Hepatocyte (in vitro differentiated cells): Measurements from ENCODE around the gene SEMA4G. TPM values are rescaled to one million over a fixed set of nuclear protein-coding genes. Genes with fewer than 3 reads are reported as not detected.

Experiments used
- DNase-seq: peaks from one replicate; pipeline ENCODE4 v3.0.0-alpha.2; 2016; ENCODE audit warnings: low spot score
- H2AFZ ChIP-seq: fragments of 200-600 bp; sonication (generic); 2 replicates; pipeline ENCODE4 v1.6.0; 2016; ENCODE audit warnings: antibody characterized with exemption, mild to moderate bottlenecking
- H3K27ac ChIP-seq: fragments of 200-600 bp; sonication (generic); 2 replicates; pipeline ENCODE4 v1.5.1; 2016; ENCODE audit warnings: mild to moderate bottlenecking
- H3K27me3 ChIP-seq: fragments of 200-600 bp; sonication (generic); 2 replicates; pipeline ENCODE4 v1.6.1; 2016
- H3K36me3 ChIP-seq: fragments of 200-600 bp; sonication (generic); replicated peaks from 2 replicates; pipeline ENCODE4 v1.5.1; 2016; ENCODE audit warnings: low read depth; ENCODE audit not compliant: insufficient read depth
- H3K4me1 ChIP-seq: fragments of 200-600 bp; sonication (generic); 2 replicates; pipeline ENCODE4 v1.5.1; 2016; ENCODE audit warnings: mild to moderate bottlenecking, moderate library complexity; ENCODE audit not compliant: insufficient read depth
- H3K4me2 ChIP-seq: fragments of 200-600 bp; sonication (generic); 2 replicates; pipeline ENCODE4 v1.6.0; 2016
- H3K4me3 ChIP-seq: fragments of 200-600 bp; sonication (generic); 2 replicates; pipeline ENCODE4 v1.5.1; 2016; ENCODE audit warnings: mild to moderate bottlenecking
- H3K79me2 ChIP-seq: fragments of 200-600 bp; sonication (generic); 2 replicates; pipeline ENCODE4 v1.6.0; 2017; ENCODE audit warnings: mild to moderate bottlenecking
- H3K9me2 ChIP-seq: fragments of 200-600 bp; sonication (generic); replicated peaks from 2 replicates; pipeline ENCODE4 v1.6.0; 2017; ENCODE audit warnings: mild to moderate bottlenecking; ENCODE audit not compliant: insufficient read depth
- H3K9me3 ChIP-seq: fragments of 200-600 bp; sonication (generic); 2 replicates; pipeline ENCODE4 v1.5.1; 2016; ENCODE audit warnings: low read depth, mild to moderate bottlenecking
- H4K20me1 ChIP-seq: fragments of 200-600 bp; sonication (generic); 2 replicates; pipeline ENCODE4 v1.6.0; 2016; ENCODE audit warnings: mild to moderate bottlenecking; ENCODE audit not compliant: insufficient read depth, poor library complexity, severe bottlenecking
- CTCF ChIP-seq: fragments of 200-600 bp; sonication (generic); IDR thresholded peaks from 2 replicates; pipeline ENCODE4 v1.5.1; 2016; ENCODE audit warnings: antibody characterized with exemption, mild to moderate bottlenecking; ENCODE audit not compliant: poor library complexity
- EZH2 ChIP-seq: fragments of 200-600 bp; sonication (generic); IDR thresholded peaks from 2 replicates; pipeline ENCODE4 v1.6.1; 2016; ENCODE audit warnings: antibody characterized with exemption, mild to moderate bottlenecking, borderline replicate concordance
- EZH2phosphoT487 ChIP-seq: fragments of 200-600 bp; sonication (generic); IDR thresholded peaks from one replicate; pipeline ENCODE4 v1.6.1; 2018; ENCODE audit warnings: antibody characterized with exemption, mild to moderate bottlenecking, low read depth, moderate library complexity; ENCODE audit not compliant: unreplicated experiment, severe bottlenecking
- WGBS: methylation state at CpG from one replicate; pipeline ENCODE4 v1.1.6; 2016; ENCODE audit warnings: low lambda C conversion rate; ENCODE audit errors: missing lambda C conversion rate; 5-methylcytosine and 5-hydroxymethylcytosine counted together
- polyA plus RNA-seq: library from polyadenylated mRNA; unstranded; fragments of >200 nt; fragmentation: Nextera tagmentation; extraction: Ambion mirVana; gene quantifications from 2 replicates; pipeline ENCODE4 v1.2.1, GENCODE V29; 2016
- total RNA-seq: library from RNA; depleted of rRNA; stranded (reverse); fragments of >200 nt; gene quantifications from 2 replicates; pipeline ENCODE4 v1.2.3, GENCODE V29; 2014

Gene SEMA4G
- total and polyA plus RNA-seq, 2 experiments from 2014 or later: 38.9 to 54.8 TPM

- H3K4me3 ChIP-seq: peak within 1 kb of the TSS; percentile 91
- 1% methylated on average over 63 of the region's 75 CpGs for WGBS
- no peaks in the 10 kb centered on the region for H4K20me1 ChIP-seq
- TF ChIP-seq EZH2: no peak
- no peak for TF ChIP-seq CTCF
- no peak for TF ChIP-seq EZH2phosphoT487
- H3K9me3 ChIP-seq: no peaks in the 10 kb centered on the region
- H3K36me3 ChIP-seq: no peaks in the 10 kb centered on the region
- peak; percentile 89 for DNase-seq
- H3K9me2 ChIP-seq: no peaks in the 10 kb centered on the region
- peaks cover 14% of the 10 kb centered on the region for H3K4me1 ChIP-seq
- H3K79me2 ChIP-seq: peaks cover 37% of the 10 kb centered on the region
- peak within 1 kb of the TSS; percentile 98 for H3K4me2 ChIP-seq
- no peaks in the 10 kb centered on the region for H3K27me3 ChIP-seq
- peak within 1 kb of the TSS; percentile 95 for H2AFZ ChIP-seq
- peak within 1 kb of the TSS; percentile 87 for H3K27ac ChIP-seq
These were observed 17.8 kb downstream of the SEMA4G start, which contains the start of the genes MRPL43 and TWNK for GRCh38 chr10:100986952-100987684. Gene MRPL43 (minus strand): TSS chr10:100987497. CDS start chr10:100987443, 54 bp downstream. Gene TWNK (plus strand): TSS chr10:100987543. CDS start chr10:100988211, 668 bp downstream.

GRCh38 chr10:100987685-100988049 is 18.4 kb downstream of the SEMA4G start:
- Histone ChIP-seq H4K20me1 (no peaks in the 10 kb centered on the region), H3K79me2 (peaks cover 37% of the 10 kb centered on the region), H3K4me3 (peak overlapping the region; percentile 91), H3K27me3 (no peaks in the 10 kb centered on the region), H3K4me2 (peak overlapping the region; percentile 98), H2AFZ (peak overlapping the region; percentile 95), H3K27ac (peak overlapping the region; percentile 87), H3K9me3 (no peaks in the 10 kb centered on the region), H3K36me3 (no peaks in the 10 kb centered on the region), H3K9me2 (no peaks in the 10 kb centered on the region), H3K4me1 (peaks cover 14% of the 10 kb centered on the region)
- WGBS: 4% methylated on average over 14 of the region's 15 CpGs
- no peak for DNase-seq
- no peak for TF ChIP-seq EZH2
- TF ChIP-seq EZH2phosphoT487: no peak
- TF ChIP-seq CTCF: no peak

- H3K36me3 ChIP-seq: no peaks in the 10 kb centered on the region
- H3K9me3 ChIP-seq: no peaks in the 10 kb centered on the region
- H3K27me3 ChIP-seq: no peaks in the 10 kb centered on the region
- TF ChIP-seq EZH2phosphoT487 (no peak), EZH2 (no peak), CTCF (no peak)
- H3K4me2 ChIP-seq: peak overlapping the region; percentile 98
- H3K4me3 ChIP-seq: peak overlapping the region; percentile 91
- H3K27ac ChIP-seq: no peak overlapping the region
- DNase-seq: no peak
- H4K20me1 ChIP-seq: no peaks in the 10 kb centered on the region
- WGBS: 79% methylated on average over 10 of the region's 10 CpGs
- H3K9me2 ChIP-seq: no peaks in the 10 kb centered on the region
- H3K79me2 ChIP-seq: peaks cover 37% of the 10 kb centered on the region
- H2AFZ ChIP-seq: peak overlapping the region; percentile 95
- H3K4me1 ChIP-seq: peaks cover 14% of the 10 kb centered on the region
These were observed 18.9 kb downstream of the SEMA4G start for GRCh38 chr10:100988166-100988565.
